Glutamatergic neuron (in vitro differentiated cells): Measurements from ENCODE around the gene COL9A1. TPM values are rescaled to one million over a fixed set of nuclear protein-coding genes. Genes with fewer than 3 reads are reported as not detected.

Experiments used
- DNase-seq: peaks from one replicate; pipeline ENCODE4 v3.0.0; 2022
- H3K27ac Mint-ChIP-seq: one replicate; pipeline ENCODE4 v1.8.0; 2020; ENCODE audit warnings: mild to moderate bottlenecking, mixed read lengths, inconsistent platforms; ENCODE audit not compliant: unreplicated experiment
- H3K27me3 Mint-ChIP-seq: one replicate; pipeline ENCODE4 v1.8.0; 2020; ENCODE audit warnings: mild to moderate bottlenecking, moderate library complexity, mixed read lengths, inconsistent platforms; ENCODE audit not compliant: unreplicated experiment
- H3K36me3 Mint-ChIP-seq: one replicate; pipeline ENCODE4 v1.8.0; 2020; ENCODE audit warnings: mild to moderate bottlenecking, mixed read lengths, inconsistent platforms; ENCODE audit not compliant: unreplicated experiment
- H3K4me1 Mint-ChIP-seq: one replicate; pipeline ENCODE4 v1.8.0; 2020; ENCODE audit warnings: mild to moderate bottlenecking, low read depth, mixed read lengths, inconsistent platforms; ENCODE audit not compliant: unreplicated experiment
- H3K4me3 Mint-ChIP-seq: one replicate; pipeline ENCODE4 v1.8.0; 2020; ENCODE audit warnings: mild to moderate bottlenecking, mixed read lengths, inconsistent platforms; ENCODE audit not compliant: unreplicated experiment
- H3K9me3 Mint-ChIP-seq: one replicate; pipeline ENCODE4 v1.8.0; 2020; ENCODE audit warnings: mild to moderate bottlenecking, moderate library complexity, mixed read lengths, inconsistent platforms; ENCODE audit not compliant: unreplicated experiment
- total RNA-seq: library from RNA; stranded (reverse); fragmentation: NEBNext Ultra II Directional; extraction: Animal tissue kit (Norgen Biotek cat#: 25700); gene quantifications from one replicate; pipeline ENCODE4 v1.2.1, GENCODE V29; 2021; ENCODE audit not compliant: unreplicated experiment
- TF ChIP-seq, protein P1 (sequence below): fragments of 200-600 bp; sonication (generic); IDR thresholded peaks from one replicate; pipeline ENCODE4 v1.5.0; 2021; ENCODE audit not compliant: partially characterized antibody, unreplicated experiment

Gene COL9A1
- total RNA-seq, 1 donor from 2014 or later = 1.8 TPM

DNA sequence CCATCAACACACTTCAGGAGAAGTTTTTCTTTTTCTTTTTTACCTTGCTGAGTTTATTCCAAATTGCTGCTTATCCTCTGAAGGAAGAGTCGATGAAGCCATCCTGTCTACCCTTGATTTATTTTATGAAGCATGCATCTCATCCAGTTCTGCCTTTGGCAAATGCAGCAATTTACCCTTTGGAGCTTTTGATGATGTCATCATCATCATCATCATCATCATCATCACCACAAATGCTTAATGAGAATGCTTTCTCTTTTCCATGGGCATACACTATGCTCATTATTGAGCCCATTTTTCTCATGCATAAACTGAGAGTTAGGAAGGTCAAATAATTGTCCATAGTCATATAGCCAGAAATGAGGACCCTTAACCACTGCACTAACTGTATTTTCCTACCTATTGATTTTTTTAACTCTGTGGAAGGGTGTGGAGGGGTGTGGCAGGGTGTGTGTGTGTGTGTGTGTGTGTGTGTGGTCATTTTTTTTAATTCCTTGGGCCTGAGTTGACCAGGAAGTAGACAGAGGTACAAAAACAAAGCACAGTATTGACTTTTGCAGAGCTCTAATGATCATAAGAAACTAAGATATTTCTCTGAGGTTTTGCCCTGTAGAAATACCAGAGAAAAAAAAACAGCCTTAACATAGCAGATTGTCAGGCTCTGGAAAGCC lies 82.8 kb downstream of the COL9A1 start:
- Mint-ChIP-seq H3K27me3 (peaks cover 2% of the 10 kb centered on the region), H3K36me3 (no peaks in the 10 kb centered on the region), H3K9me3 (peaks cover under 1% of the 10 kb centered on the region), H3K27ac (no peak overlapping the region), H3K4me3 (no peak overlapping the region), H3K4me1 (peaks cover 5% of the 10 kb centered on the region)
- TF ChIP-seq, protein P1, sequence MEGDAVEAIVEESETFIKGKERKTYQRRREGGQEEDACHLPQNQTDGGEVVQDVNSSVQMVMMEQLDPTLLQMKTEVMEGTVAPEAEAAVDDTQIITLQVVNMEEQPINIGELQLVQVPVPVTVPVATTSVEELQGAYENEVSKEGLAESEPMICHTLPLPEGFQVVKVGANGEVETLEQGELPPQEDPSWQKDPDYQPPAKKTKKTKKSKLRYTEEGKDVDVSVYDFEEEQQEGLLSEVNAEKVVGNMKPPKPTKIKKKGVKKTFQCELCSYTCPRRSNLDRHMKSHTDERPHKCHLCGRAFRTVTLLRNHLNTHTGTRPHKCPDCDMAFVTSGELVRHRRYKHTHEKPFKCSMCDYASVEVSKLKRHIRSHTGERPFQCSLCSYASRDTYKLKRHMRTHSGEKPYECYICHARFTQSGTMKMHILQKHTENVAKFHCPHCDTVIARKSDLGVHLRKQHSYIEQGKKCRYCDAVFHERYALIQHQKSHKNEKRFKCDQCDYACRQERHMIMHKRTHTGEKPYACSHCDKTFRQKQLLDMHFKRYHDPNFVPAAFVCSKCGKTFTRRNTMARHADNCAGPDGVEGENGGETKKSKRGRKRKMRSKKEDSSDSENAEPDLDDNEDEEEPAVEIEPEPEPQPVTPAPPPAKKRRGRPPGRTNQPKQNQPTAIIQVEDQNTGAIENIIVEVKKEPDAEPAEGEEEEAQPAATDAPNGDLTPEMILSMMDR = no peak
- DNase-seq = no peak

DNA sequence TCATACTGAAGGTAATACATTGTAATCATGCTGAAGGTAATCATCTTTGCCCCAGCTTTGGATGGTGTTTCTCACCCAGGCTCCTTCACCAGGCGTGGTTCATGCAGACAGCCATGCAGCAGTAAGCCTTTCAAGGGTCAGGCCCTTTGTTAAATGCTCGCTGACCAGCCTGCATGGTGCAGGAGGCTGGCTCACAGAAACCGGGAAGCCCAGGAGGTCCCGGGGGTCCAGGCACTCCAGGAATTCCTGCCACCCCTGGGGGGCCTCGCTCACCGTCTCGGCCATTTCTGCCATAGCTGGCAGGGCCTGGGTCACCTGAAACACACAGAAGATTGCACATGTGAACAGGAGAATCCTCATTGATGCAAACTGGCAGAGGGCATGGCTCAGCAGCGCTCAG lies 86.1 kb downstream of the COL9A1 start:
- DNase-seq = no peak
- TF ChIP-seq, protein P1 = no peak
- Mint-ChIP-seq H3K4me1 (peaks cover 2% of the 10 kb centered on the region), H3K4me3 (no peak overlapping the region), H3K27me3 (no peaks in the 10 kb centered on the region), H3K9me3 (no peaks in the 10 kb centered on the region), H3K36me3 (no peaks in the 10 kb centered on the region), H3K27ac (no peak overlapping the region)

DNA sequence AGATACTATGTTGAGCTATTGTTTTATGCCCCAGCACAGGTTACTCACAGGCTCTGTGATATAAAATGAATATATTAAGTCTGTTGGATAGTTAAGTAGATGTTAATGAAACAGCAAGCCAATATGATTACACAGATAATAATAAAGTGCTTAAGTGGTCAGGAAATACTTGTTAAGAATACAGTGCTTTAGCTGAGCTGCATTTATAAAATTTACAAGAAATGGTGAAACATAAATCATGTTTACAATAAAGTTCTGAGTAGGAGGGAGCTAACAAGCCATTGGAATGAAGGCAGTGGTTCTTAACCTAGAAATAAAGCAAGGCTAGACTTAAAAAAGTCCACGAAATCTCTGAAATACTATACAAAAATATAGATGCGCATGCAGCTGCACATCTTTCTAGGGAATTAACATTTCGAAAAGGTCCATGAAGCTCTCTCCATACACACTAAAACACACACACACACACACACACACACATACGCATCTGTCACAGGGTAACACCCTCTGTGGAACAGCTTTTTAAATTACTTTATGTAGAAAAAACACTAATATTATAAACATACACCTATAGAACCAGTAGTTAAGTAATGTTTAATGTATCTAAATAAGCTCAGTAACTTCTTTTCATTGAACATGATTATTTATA lies 87.3 kb downstream of the COL9A1 start:
- Mint-ChIP-seq H3K27ac (no peak overlapping the region), H3K9me3 (no peaks in the 10 kb centered on the region), H3K36me3 (no peaks in the 10 kb centered on the region), H3K4me3 (no peak overlapping the region), H3K4me1 (no peaks in the 10 kb centered on the region), H3K27me3 (no peaks in the 10 kb centered on the region)
- DNase-seq = no peak
- TF ChIP-seq, protein P1 = no peak

DNA sequence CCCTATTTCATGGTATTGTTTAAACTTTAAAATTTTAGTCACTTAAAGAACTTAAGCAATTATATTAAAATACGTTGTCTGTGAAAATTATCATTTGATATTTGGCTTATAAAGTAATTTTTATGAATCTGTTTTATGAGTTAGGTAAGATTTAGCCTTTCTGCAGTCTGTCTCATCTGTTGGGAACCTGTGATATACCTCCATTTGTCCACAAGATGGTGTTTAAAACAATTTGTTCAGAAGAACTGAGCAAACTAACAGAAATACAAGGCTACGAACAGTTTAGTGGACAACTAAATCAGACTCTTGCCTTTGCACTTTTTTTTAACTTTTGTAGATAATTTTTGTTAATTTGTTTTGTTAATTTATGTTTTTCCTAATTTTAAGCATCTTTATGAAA lies 92.4 kb downstream of the COL9A1 start:
- TF ChIP-seq, protein P1 = no peak
- H3K4me3 Mint-ChIP-seq = no peak overlapping the region
- no peaks in the 10 kb centered on the region for H3K4me1 Mint-ChIP-seq
- no peaks in the 10 kb centered on the region for H3K27me3 Mint-ChIP-seq
- DNase-seq = no peak
- no peaks in the 10 kb centered on the region for H3K9me3 Mint-ChIP-seq
- H3K36me3 Mint-ChIP-seq = no peaks in the 10 kb centered on the region
- H3K27ac Mint-ChIP-seq = no peak overlapping the region

DNA sequence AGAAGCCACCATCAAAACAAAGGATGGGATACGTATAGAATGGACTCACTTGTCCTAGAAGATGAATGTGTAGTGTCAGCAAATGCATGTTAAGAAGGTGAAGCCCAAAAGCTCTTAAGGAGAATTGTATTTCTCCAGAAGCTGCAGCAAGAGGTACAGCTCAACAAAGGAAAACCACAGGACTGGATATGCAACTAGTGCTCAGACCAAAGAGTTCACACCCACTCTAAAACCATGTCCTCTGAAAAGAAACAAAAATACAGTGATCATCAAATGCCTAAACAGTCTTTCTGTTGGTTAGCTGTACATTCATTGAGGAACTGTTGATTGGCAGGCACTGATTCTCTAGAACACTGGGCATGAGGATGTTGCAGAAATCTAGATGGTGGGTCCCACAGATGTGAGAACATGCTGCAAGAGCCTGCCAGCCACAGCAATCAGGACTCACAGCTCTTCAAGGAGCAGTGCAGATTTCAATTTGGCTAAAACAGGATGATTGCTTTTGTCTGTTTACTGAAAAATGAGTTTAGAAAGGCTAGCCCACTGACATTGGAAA lies 94.6 kb downstream of the COL9A1 start:
- no peaks in the 10 kb centered on the region for H3K27me3 Mint-ChIP-seq
- no peak overlapping the region for H3K4me3 Mint-ChIP-seq
- H3K9me3 Mint-ChIP-seq = no peaks in the 10 kb centered on the region
- H3K27ac Mint-ChIP-seq = no peak overlapping the region
- no peak for DNase-seq
- H3K36me3 Mint-ChIP-seq = no peaks in the 10 kb centered on the region
- no peaks in the 10 kb centered on the region for H3K4me1 Mint-ChIP-seq
- TF ChIP-seq, protein P1 = no peak
